GM19452 (cell line): Measurements from ENCODE around the gene CEND1.
"Not testable (repeated sequence)": the region's sequence is repeated elsewhere in the genome, so short reads cannot be mapped to it uniquely, and the experiment has no call there.

ENCODE experiments used
- ATAC-seq: cut with Tn5 transposase; IDR thresholded peaks from one replicate; pipeline ENCODE4 v1.9.1; 2021; ENCODE audit not compliant: unreplicated experiment

Gene CEND1

DNA sequence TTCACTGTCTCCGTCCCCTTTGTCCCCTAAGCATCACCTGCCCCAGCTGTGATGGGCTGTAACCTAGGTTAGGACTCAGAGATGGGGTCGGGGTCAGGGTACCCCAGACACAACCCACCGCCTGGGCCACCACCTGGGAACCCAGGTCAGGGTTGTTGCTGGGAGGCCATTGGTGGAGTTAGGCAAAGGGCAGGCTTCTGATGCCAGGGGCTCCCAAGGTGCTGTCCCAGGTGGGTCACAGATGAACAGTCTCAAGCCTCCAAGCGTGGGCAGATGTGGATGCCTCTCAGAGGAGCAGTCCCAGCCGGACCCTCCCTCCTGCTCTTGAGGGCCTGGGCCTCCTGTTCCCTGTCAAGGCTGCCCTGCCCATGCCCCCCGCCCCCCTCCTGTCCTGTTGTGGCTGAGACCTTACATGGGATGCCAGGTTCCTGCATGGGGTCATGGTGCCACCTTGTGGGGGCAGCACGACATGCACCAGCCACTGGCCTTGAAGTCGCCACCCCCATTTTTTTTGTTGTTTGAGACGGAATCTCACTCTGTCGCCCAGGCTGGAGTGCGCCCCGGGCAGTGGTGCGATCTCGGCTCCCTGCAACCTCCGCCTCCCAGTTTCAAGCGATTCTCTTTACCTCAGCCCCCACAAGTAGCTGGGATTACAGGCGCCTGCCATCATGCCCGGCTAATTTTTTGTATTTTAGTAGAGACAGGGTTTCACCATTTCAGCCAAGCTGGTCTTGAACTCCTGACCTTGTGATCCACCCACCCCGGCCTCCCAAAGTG lies 24.7 kb downstream of the CEND1 start:
- no peak for ATAC-seq

DNA sequence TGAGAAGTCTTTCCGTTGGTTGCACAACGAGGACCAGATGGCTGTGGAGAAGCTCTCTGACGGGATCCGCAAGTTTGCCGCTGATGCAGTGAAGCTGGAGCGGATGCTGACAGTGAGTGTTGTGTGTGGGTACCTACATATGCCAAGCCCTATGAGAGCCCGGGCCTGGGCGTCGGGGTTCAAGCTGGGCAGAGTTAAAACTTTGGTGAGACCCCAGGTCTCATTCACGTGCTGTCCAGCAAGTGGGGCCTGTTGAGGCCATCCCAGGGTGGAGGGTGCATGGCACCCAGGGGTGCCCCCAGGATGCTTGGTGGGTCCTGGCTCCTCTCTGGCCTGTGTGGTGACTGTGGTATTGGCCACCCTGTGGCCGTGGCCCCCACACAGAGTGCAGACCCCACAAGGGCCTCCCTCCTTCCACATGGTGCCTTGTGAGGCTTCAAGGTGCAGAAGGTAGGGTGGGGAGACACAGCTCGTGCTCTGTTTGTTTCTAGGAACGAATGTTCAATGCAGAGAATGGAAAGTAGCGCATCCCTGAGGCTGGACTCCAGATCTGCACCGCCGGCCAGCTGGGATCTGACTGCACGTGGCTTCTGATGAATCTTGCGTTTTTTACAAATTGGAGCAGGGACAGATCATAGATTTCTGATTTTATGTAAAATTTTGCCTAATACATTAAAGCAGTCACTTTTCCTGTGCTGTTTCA lies 25.4 kb downstream of the CEND1 start:
- ATAC-seq, result no peak

DNA sequence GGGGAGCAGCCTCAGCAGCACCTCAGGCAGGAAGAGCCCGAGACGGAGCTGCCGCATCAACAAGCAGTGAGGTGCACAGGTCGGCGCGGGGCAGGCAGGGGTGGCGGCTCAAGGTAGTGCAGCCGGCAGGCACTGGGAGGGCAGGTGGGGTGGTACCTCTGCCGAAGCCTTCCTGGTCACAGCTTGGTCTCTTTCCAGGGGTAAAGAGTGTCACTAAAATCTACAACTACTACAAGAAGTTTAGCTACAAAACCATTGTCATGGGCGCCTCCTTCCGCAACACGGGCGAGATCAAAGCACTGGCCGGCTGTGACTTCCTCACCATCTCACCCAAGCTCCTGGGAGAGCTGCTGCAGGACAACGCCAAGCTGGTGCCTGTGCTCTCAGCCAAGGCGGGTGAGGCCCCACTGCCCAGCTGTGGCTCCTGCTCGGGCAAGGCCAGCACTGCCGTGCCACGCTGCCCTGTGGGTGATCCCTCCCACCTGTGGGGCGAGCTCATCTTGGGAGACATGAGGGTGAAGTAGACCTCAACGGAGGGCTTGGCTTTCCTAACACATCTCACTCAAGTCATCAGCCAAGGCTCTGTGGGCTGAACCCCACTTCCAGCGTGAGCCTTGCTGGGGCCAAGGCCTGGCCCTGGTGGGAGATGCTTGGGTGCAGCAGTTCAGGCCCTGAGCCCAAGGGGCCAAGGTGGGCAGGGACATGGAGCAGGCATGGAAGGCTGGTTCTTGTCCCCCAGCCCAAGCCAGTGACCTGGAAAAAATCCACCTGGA lies 26.2 kb downstream of the CEND1 start:
- ATAC-seq, result no peak

DNA sequence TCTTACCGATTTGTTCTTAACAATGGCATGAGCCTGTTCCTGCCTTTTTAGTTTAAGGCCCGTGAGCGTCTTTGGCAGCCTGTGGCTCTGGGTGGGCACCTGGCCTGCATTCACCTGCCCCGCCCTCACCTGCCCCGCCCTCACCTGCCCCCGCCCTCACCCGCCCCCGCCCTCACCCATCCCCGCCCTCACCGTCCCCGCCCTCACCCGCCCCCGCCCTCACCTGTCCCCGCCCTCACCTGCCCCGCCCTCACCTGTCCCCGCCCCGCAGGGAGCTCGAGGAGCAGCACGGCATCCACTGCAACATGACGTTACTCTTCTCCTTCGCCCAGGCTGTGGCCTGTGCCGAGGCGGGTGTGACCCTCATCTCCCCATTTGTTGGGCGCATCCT lies 26.8 kb downstream of the CEND1 start:
- no peak for ATAC-seq

DNA sequence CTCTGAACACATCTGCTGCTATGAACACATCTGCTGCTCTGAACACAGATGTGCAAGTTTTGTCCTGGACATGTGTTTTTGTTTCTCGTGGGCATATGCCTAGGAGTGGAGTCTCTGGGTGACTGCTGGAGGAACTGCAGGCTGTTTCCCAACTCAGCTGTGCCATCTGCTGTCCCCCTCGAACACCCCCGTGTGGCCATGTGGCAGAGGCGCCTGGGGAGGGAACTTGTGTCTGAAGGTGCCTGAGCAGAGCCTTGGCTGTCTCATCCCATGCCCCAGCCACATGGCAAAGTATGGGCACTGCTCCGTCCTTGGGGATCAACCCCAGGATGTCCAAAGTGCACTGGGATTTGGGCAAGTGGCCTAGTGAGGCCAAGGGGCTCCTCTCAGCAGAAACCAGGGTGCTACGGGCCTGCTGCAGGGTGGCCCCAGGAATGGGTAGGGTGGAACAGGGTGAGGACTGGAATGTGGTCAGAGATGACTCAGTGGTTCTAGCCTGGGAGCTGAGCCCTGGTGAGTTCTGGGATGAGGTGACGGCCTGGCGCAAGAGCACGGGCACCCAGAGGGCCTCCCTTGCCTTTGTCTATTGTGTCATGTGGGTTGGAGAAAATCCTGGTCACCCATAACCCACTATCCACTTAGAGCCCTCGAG lies 27.3 kb downstream of the CEND1 start:
- no peak for ATAC-seq

GRCh38 chr11:761526-762108 lies 28.3 kb downstream of the CEND1 start:
- ATAC-seq, result no peak

GRCh38 chr11:760236-760635 lies 29.7 kb downstream of the CEND1 start:
- no peak for ATAC-seq

DNA sequence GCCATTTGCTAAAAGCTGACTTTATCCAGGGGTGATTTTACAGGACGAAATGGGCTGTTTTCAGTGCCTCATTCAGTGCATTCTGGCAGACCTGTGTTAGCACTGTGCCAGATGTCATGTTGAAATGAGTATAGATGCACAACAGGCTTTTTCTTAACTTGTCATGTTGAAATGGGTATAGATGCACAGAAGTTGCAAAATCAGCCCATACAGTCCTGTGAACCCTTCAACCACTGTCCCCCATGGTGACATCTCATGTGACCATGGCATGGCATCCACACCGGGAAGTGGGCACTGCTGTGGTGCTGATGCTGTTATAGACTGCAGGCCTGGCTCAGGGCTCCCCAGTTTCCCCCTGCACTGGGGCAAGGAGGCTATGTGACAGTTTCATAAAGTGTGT lies 40.2 kb downstream of the CEND1 start:
- ATAC-seq, result no peak

DNA sequence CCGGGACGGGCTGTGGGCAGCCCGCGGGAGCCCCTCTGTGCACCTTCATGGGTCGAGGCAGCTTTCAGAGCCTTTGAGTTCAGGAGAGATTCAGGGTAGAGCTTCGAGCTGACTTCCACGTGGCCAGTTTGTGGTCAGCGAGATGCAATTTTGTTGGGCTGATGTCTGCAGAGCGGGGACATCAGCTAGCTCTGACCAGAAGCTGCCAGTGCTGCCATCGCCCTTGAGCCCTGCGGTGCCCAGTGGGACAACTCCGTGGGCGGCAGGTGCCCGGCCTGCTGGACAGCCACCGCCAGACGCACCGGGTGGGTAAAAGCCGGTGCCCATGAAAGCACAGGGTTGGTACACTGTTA lies 41.9 kb downstream of the CEND1 start:
- ATAC-seq, result peak; percentile 27

DNA sequence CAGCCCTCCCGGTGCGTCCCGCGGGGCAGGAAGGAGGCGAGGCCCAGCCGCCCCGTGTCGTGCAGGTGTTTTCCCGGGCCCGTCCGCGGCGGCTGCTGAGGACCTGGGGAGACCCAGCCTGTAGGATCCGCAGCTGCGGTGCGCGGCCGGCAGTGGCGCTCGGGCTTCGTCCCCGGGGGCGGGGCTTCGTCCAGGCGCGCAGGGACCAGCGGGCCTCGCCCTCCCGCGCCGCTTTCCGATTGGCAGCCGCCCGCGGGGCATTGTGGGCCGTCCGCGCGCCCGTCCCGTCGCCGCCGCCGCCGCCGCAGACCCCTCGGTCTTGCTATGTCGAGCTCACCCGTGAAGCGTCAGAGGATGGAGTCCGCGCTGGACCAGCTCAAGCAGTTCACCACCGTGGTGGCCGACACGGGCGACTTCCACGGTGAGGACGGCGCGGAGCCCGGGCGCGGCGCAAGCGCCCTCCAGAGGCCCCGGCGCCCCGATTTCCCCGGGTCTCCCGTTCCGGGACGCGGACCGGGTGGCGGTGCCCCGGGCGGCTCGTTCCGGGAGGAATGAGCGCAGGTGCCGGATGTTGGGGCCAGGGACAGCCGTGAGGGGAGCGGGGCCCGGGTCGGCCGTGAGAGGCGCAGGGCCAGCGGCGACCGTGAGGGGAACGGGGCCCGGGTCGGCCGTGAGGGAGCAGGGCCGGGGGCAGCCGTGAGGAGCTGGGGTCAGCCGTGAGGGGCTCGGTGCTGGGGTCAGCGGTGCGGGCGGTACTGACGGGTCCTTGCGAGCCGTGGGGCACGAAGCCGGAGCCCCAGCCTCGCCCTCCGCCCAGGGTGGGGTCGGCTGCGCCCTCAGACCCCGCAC lies 42.5 kb downstream of the CEND1 start, which contains the start of gene TALDO1:
TALDO1 (plus strand) TSS at position 307 of the 849 bp plus-strand sequence; CDS start at position 325, 18 bp downstream.
- peak; percentile 82 for ATAC-seq

GRCh38 chr11:746289-747157 lies 43.4 kb downstream of the CEND1 start:
- ATAC-seq, result peak; percentile 23

DNA sequence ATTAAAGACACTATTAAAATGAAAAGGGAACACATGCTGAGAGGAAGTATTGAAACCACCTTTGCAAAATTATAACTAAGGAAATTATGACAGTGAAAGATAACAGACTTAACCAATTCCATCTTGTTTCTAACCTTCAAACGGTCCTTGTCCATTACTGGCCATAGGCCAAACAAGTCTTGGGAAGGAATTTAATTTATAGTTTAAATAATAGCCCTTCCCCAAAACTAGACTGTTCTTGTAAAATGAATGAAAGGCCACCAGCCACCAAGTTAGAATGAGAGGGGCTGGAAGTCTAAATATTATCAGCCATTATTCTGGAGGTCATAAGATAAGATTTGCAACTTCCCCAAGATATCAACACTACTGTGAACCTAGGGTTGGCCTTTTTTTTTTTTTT lies 44.5 kb downstream of the CEND1 start:
- no peak for ATAC-seq

GRCh38 chr11:742571-743201 lies 47.2 kb downstream of the CEND1 start:
- no peak for ATAC-seq

DNA sequence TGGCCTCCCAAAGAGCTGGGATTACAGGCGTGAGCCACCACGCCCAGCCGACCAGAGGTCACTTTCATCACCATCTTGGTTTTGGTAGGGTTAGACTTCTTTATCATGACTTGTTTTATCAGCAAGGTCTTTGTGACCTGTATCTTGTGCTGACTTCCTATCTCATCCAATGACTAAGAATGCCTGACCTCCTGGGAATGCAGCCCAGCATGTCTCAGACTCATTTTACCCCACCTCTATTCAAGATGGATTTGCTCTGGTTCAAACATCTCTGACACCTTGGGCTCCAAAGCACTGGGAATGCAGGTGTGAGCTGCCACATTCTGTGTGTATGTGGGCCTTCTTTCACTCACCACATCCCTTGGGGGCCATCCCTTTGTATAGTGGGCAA lies 47.7 kb downstream of the CEND1 start:
- no peak for ATAC-seq

- not testable (repeated sequence) for ATAC-seq
These were observed 52.0 kb downstream of the CEND1 start for GRCh38 chr11:737899-738298.

- no peak for ATAC-seq
These were observed 52.5 kb downstream of the CEND1 start for GRCh38 chr11:737366-737765.
